ENCODE results near the gene XPO6.

XPO6 gene

GRCh38 chr16:28166394-28167208 is 45.2 kb downstream of the XPO6 start:
- no peak for TF ChIP-seq CTCF (IDR thresholded peaks at IDR 0.05; ENCODE audit: extremely low read depth, insufficient read depth, missing control alignments)
- DNase-seq (ENCODE audit: low spot score), result no peak
- in situ Hi-C loops (cut with MboI; ENCODE audit: low pct_unique_long_range_greater_than_20kb, low sequenced_read_pairs, unreplicated experiment), result no loop called here

GRCh38 chr16:28165598-28165997 is 46.2 kb downstream of the XPO6 start:
- in situ Hi-C loops (cut with MboI; ENCODE audit: low pct_unique_long_range_greater_than_20kb, low sequenced_read_pairs, unreplicated experiment), result no loop called here
- no peak for TF ChIP-seq CTCF (IDR thresholded peaks at IDR 0.05; ENCODE audit: extremely low read depth, insufficient read depth, missing control alignments)
- DNase-seq (ENCODE audit: low spot score), result no peak

GRCh38 chr16:28164140-28164539 is 47.6 kb downstream of the XPO6 start:
- no peak for DNase-seq (ENCODE audit: low spot score)
- in situ Hi-C loops (cut with MboI; ENCODE audit: low pct_unique_long_range_greater_than_20kb, low sequenced_read_pairs, unreplicated experiment), result no loop called here

GRCh38 chr16:28163699-28164098 is 48.1 kb downstream of the XPO6 start:
- no peak for TF ChIP-seq CTCF (IDR thresholded peaks at IDR 0.05; ENCODE audit: extremely low read depth, insufficient read depth, missing control alignments)
- DNase-seq (ENCODE audit: low spot score), result no peak
- in situ Hi-C loops (cut with MboI; ENCODE audit: low pct_unique_long_range_greater_than_20kb, low sequenced_read_pairs, unreplicated experiment), result no loop called here

More at GRCh38 chr16:28164140-28164539, 47.6 kb downstream of the XPO6 start:
- TF ChIP-seq CTCF (IDR thresholded peaks at IDR 0.05; ENCODE audit: extremely low read depth, insufficient read depth, missing control alignments), result no peak

GRCh38 chr16:28162326-28162877 is 49.4 kb downstream of the XPO6 start:
- in situ Hi-C loops (cut with MboI; ENCODE audit: low pct_unique_long_range_greater_than_20kb, low sequenced_read_pairs, unreplicated experiment), result no loop called here
- DNase-seq (ENCODE audit: low spot score), result no peak
- no peak for TF ChIP-seq CTCF (IDR thresholded peaks at IDR 0.05; ENCODE audit: extremely low read depth, insufficient read depth, missing control alignments)

GRCh38 chr16:28161626-28162025 is 50.1 kb downstream of the XPO6 start:
- TF ChIP-seq CTCF (IDR thresholded peaks at IDR 0.05; ENCODE audit: extremely low read depth, insufficient read depth, missing control alignments), result no peak
- in situ Hi-C loops (cut with MboI; ENCODE audit: low pct_unique_long_range_greater_than_20kb, low sequenced_read_pairs, unreplicated experiment), result no loop called here
- no peak for DNase-seq (ENCODE audit: low spot score)

All from GM13977 (cell line).